ENCODE measurements around the gene C1QTNF3. TPM values are rescaled to one million over a fixed set of nuclear protein-coding genes. Genes with fewer than 3 reads are reported as not detected.
A peak's percentile ranks its signal among the peaks of the same experiment; 100 is the strongest.

Gene C1QTNF3
- total RNA-seq, 4 donors from 2014 or later: 8.2 to 14.9 (median 13.2) TPM

DNA sequence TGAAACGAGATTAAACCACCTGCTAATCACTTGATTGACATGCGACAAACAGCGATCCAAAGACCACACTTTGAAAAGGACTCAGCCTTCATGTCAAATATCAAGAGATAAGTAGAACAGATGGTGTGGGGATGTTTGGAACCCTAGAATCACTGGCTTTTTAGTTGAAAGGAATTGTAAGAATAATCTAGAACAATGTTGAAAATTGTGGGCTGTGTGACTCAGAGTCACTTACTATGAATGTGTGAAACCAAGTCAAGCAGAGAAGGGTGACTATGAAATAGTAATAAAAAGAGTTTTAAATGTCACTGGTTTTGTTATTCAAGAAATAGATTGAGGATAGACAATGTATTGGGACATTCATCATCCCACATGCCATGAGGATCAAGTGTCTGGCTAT, 14.1 kb upstream of the C1QTNF3 start:
- ATAC-seq: no peak
- no peak overlapping the region for H3K27ac ChIP-seq
- no peaks in the 10 kb centered on the region for H3K9me3 ChIP-seq
- peaks cover 0 to 7% of the 10 kb centered on the region in 2 donors for H3K36me3 ChIP-seq
- whole genome bisulfite sequencing, 2 donors (ENCODE audit: low coverage in 1 of 2): 92 to 100% methylated on average over 2 to 3 of the region's 3 CpGs
- H3K27me3 ChIP-seq: no peaks in the 10 kb centered on the region
- TF ChIP-seq POLR2A (IDR thresholded peaks at IDR 0.05): no peak
- no peak for TF ChIP-seq EP300 (IDR thresholded peaks at IDR 0.05)
- TF ChIP-seq, protein P1, sequence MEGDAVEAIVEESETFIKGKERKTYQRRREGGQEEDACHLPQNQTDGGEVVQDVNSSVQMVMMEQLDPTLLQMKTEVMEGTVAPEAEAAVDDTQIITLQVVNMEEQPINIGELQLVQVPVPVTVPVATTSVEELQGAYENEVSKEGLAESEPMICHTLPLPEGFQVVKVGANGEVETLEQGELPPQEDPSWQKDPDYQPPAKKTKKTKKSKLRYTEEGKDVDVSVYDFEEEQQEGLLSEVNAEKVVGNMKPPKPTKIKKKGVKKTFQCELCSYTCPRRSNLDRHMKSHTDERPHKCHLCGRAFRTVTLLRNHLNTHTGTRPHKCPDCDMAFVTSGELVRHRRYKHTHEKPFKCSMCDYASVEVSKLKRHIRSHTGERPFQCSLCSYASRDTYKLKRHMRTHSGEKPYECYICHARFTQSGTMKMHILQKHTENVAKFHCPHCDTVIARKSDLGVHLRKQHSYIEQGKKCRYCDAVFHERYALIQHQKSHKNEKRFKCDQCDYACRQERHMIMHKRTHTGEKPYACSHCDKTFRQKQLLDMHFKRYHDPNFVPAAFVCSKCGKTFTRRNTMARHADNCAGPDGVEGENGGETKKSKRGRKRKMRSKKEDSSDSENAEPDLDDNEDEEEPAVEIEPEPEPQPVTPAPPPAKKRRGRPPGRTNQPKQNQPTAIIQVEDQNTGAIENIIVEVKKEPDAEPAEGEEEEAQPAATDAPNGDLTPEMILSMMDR (IDR thresholded peaks at IDR 0.05): no peak
- TF ChIP-seq POLR2AphosphoS5 (IDR thresholded peaks at IDR 0.05): no peak
- H3K4me1 ChIP-seq: peaks cover 0 to 5% (median 0%) of the 10 kb centered on the region in 3 donors
- H3K4me3 ChIP-seq: no peak overlapping the region

DNA sequence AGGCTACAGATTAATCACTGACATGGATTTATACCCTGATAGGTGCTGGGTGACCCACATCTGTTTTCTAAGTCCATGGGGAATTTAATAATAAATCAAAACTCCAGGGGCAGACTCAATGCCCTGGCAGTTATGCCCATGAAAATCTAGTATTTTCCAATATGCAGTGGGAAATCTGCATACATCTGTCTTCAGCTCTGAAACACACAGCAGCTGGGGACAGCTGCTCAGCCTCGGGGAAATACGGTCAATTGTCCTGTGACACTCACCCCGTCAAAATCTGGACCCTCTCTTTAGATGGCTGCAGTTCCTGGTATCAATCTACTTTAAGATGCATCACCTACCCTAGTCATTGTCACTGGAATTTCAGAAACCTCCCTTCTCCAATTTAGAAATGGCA, 12.7 kb upstream of the C1QTNF3 start:
- ATAC-seq: no peak
- TF ChIP-seq POLR2AphosphoS5 (IDR thresholded peaks at IDR 0.05) (no peak), EP300 (IDR thresholded peaks at IDR 0.05) (no peak), POLR2A (IDR thresholded peaks at IDR 0.05) (no peak)
- TF ChIP-seq, protein P1 (IDR thresholded peaks at IDR 0.05): no peak
- H3K36me3 ChIP-seq: peaks cover 0 to 7% of the 10 kb centered on the region in 2 donors
- H3K9me3 ChIP-seq: no peaks in the 10 kb centered on the region
- peaks cover 0 to 5% (median 0%) of the 10 kb centered on the region in 3 donors for H3K4me1 ChIP-seq
- 63 to 67% methylated on average over 3 of the region's 3 CpGs for WGBS, 2 donors (ENCODE audit: low coverage in 1 of 2)
- H3K4me3 ChIP-seq: no peak overlapping the region
- H3K27ac ChIP-seq: no peak overlapping the region
- no peaks in the 10 kb centered on the region for H3K27me3 ChIP-seq

DNA sequence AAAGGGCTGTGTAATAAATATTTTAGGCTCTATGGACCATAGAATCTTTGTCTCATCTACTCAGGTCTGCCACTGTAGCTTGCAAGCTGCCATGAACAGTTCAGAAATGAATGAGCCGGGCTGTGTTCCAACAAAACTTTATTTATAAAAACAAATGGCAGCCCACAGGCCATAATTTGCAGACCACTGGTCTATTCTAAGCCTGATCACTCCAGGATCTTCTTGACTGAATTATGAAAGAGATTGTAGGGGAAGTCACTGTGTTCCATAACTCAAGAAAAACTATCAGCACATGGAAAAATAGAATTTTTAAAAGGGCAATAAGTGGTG, 11.4 kb upstream of the C1QTNF3 start:
- H3K27ac ChIP-seq: no peak overlapping the region

DNA sequence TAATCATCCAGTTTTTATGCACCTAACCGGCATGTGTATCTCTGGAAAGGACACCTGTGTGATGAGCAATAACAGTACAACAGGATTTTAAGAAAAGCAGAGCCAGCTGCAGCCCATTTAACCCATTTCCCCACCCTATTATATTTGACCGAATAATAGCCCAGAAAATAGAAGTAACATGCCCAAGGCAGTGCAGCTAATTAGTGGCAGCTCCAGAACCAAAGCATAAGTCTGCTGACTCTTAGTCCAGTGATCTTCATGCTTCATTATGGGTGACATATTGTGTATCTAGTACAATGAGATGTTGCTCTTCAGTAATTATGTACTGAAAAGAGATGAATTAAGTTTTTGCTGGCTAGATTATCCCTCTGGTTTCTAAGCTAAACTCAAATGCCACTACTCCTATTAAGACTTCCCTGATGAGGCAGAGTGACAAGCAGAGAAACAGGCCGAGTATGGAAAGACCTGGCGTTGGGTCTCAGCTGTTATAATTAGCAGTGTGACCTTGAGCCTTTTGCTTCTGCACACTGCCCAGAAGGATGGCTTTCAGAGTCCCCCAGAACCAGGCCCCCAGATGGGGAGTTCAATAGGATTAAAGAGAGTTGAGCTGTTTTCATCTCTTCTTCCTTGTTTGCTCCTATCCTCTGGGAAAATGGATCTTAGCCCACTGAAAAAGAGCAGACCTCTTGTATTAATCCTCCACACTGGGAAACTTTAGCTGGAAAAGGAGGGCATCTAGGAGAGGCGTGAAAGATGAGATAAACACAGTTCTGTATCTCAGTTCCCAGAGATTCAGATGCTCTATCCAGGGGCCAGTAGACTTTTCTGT, 10.8 kb upstream of the C1QTNF3 start:
- H3K27me3 ChIP-seq: no peaks in the 10 kb centered on the region
- peaks cover 0 to 22% of the 10 kb centered on the region in 2 donors for H3K36me3 ChIP-seq
- H3K4me1 ChIP-seq: peaks cover 0 to 5% (median 0%) of the 10 kb centered on the region in 3 donors
- WGBS, 2 donors (ENCODE audit: low coverage in 1 of 2): 51 to 83% methylated on average over 2 to 4 of the region's 5 CpGs
- H3K4me3 ChIP-seq: no peak overlapping the region
- TF ChIP-seq POLR2AphosphoS5 (IDR thresholded peaks at IDR 0.05) (no peak), EP300 (IDR thresholded peaks at IDR 0.05) (no peak)
- no peak for ATAC-seq
- peak overlapping the region in 2 of 4 donors; percentile 6 to 11 for H3K27ac ChIP-seq
- no peaks in the 10 kb centered on the region for H3K9me3 ChIP-seq

More for the DNA sequence above, 11.4 kb upstream of the C1QTNF3 start:
- Histone ChIP-seq H3K4me1 (peaks cover 0 to 5% (median 0%) of the 10 kb centered on the region in 3 donors), H3K4me3 (no peak overlapping the region), H3K36me3 (peaks cover 0 to 17% of the 10 kb centered on the region in 2 donors), H3K9me3 (no peaks in the 10 kb centered on the region), H3K27me3 (no peaks in the 10 kb centered on the region)
- WGBS, 2 donors (ENCODE audit: low coverage in 1 of 2): 77 to 100% methylated on average over 1 of the region's 1 CpG
- TF ChIP-seq POLR2A (IDR thresholded peaks at IDR 0.05) (no peak), EP300 (IDR thresholded peaks at IDR 0.05) (no peak), POLR2AphosphoS5 (IDR thresholded peaks at IDR 0.05) (no peak)
- TF ChIP-seq, protein P1 (IDR thresholded peaks at IDR 0.05): no peak
- no peak for ATAC-seq

DNA sequence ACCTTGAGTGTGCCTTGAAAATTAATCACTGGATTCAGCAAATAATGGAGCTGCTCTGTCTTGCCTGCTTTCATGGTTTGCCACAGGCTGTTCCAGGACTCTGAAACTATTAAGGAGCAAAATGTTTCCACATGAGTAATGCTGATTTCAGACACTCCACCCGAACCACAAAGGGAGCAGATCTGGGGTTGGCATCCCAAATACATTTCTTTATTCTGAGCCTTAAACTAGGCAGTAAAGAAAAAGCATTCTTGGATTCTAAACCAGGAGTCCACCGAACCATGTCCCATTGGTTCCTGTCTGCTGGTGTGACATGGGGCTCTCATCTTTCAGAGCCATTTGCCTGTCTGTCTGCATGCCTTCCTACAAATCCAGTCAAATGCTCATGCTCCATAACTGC, 10.1 kb upstream of the C1QTNF3 start:
- Histone ChIP-seq H3K4me1 (peaks cover 0 to 5% (median 0%) of the 10 kb centered on the region in 3 donors), H3K4me3 (no peak overlapping the region), H3K27ac (peak overlapping the region in 2 of 4 donors; percentile 6 to 11), H3K27me3 (no peaks in the 10 kb centered on the region), H3K36me3 (peaks cover 0 to 19% of the 10 kb centered on the region in 2 donors), H3K9me3 (no peaks in the 10 kb centered on the region)
- 0% methylated on average over 2 of the region's 2 CpGs for WGBS, 2 donors (ENCODE audit: low coverage in 1 of 2)
- TF ChIP-seq EP300 (IDR thresholded peaks at IDR 0.05) (no peak), POLR2AphosphoS5 (IDR thresholded peaks at IDR 0.05) (no peak), POLR2A (IDR thresholded peaks at IDR 0.05) (no peak)
- TF ChIP-seq, protein P1 (IDR thresholded peaks at IDR 0.05): no peak
- ATAC-seq: peak; percentile 39
